Measurements from ENCODE around the gene OTX1. TPM values are rescaled to one million over a fixed set of nuclear protein-coding genes. Genes with fewer than 3 reads are reported as not detected.

OTX1 gene
- total RNA-seq, 2 experiments from 2014 or later: 0.26 to 0.58 TPM

- peak overlapping the region; percentile 67 for H3K27ac Mint-ChIP-seq
- ATAC-seq (peak; percentile 42), DNase-seq (no peak)
Measured at GRCh38 chr2:63049970-63050333, 678 bp upstream of the OTX1 start.

GRCh38 chr2:63051042-63051794 lies 588 bp downstream of the OTX1 start:
- Mint-ChIP-seq H3K36me3 (peaks cover 2% of the 10 kb centered on the region), H3K4me3 (peak overlapping the region; percentile 80), H3K27ac (no peak overlapping the region), H3K4me1 (peaks cover 55% of the 10 kb centered on the region), H3K9me3 (ENCODE audit: low read depth) (no peaks in the 10 kb centered on the region), H3K27me3 (peaks cover 91% of the 10 kb centered on the region)
- ATAC-seq (no peak), DNase-seq (no peak)
- CTCF ChIA-PET: no interaction called here

More at GRCh38 chr2:63049970-63050333, 678 bp upstream of the OTX1 start:
- Mint-ChIP-seq H3K36me3 (peaks cover 9% of the 10 kb centered on the region), H3K27me3 (peaks cover 88% of the 10 kb centered on the region), H3K4me1 (peaks cover 46% of the 10 kb centered on the region), H3K4me3 (peak overlapping the region; percentile 78), H3K9me3 (ENCODE audit: low read depth) (no peaks in the 10 kb centered on the region)
- CTCF ChIA-PET: interaction anchor here (1.0 kb wide), 1 partner anchor 10 kb away, joined by 4 read pairs; no protein-coding TSS in a partner anchor

GRCh38 chr2:63051795-63052333 lies 1.2 kb downstream of the OTX1 start:
- Mint-ChIP-seq H3K4me3 (peak overlapping the region; percentile 80), H3K36me3 (peaks cover 2% of the 10 kb centered on the region), H3K27me3 (peaks cover 91% of the 10 kb centered on the region), H3K27ac (no peak overlapping the region), H3K9me3 (ENCODE audit: low read depth) (no peaks in the 10 kb centered on the region), H3K4me1 (peaks cover 61% of the 10 kb centered on the region)
- ATAC-seq (no peak), DNase-seq (no peak)
- CTCF ChIA-PET: no interaction called here

GRCh38 chr2:63052411-63053080 lies 1.9 kb downstream of the OTX1 start:
- H3K27ac Mint-ChIP-seq: no peak overlapping the region
- no peak overlapping the region for H3K4me3 Mint-ChIP-seq
- peaks cover 63% of the 10 kb centered on the region for H3K4me1 Mint-ChIP-seq
- no peaks in the 10 kb centered on the region for H3K9me3 Mint-ChIP-seq (ENCODE audit: low read depth)
- CTCF ChIA-PET: interaction anchor here (0.5 to 1.0 kb wide), 2 partner anchors 41 to 595 kb away, joined by 3 to 4 read pairs; no protein-coding TSS in a partner anchor
- H3K36me3 Mint-ChIP-seq: peaks cover 2% of the 10 kb centered on the region
- DNase-seq (no peak), ATAC-seq (no peak)
- H3K27me3 Mint-ChIP-seq: peaks cover 90% of the 10 kb centered on the region

- Mint-ChIP-seq H3K36me3 (peaks cover 2% of the 10 kb centered on the region), H3K4me3 (no peak overlapping the region), H3K27me3 (peaks cover 90% of the 10 kb centered on the region), H3K9me3 (ENCODE audit: low read depth) (no peaks in the 10 kb centered on the region), H3K27ac (no peak overlapping the region), H3K4me1 (peaks cover 65% of the 10 kb centered on the region)
- no peak for ATAC-seq
- no peak for DNase-seq
- CTCF ChIA-PET: interaction anchor here (0.5 to 1.0 kb wide), 2 partner anchors 42 to 596 kb away, joined by 3 to 4 read pairs; no protein-coding TSS in a partner anchor
Measured at GRCh38 chr2:63053081-63053888, 2.7 kb downstream of the OTX1 start.

GRCh38 chr2:63053889-63054602 lies 3.4 kb downstream of the OTX1 start:
- Mint-ChIP-seq H3K36me3 (no peaks in the 10 kb centered on the region), H3K27ac (peak overlapping the region; percentile 54), H3K9me3 (ENCODE audit: low read depth) (no peaks in the 10 kb centered on the region), H3K4me3 (peak overlapping the region; percentile 61), H3K4me1 (peaks cover 63% of the 10 kb centered on the region), H3K27me3 (peaks cover 88% of the 10 kb centered on the region)
- ATAC-seq (no peak), DNase-seq (peak; percentile 63)
- CTCF ChIA-PET: no interaction called here

GRCh38 chr2:63054841-63055225 lies 4.2 kb downstream of the OTX1 start:
- DNase-seq: no peak
- CTCF ChIA-PET: interaction anchor here (2.2 kb wide), 1 partner anchor 598 kb away, joined by 5 read pairs; no protein-coding TSS in a partner anchor
- Mint-ChIP-seq H3K27ac (no peak overlapping the region), H3K9me3 (ENCODE audit: low read depth) (no peaks in the 10 kb centered on the region), H3K27me3 (peaks cover 84% of the 10 kb centered on the region), H3K36me3 (no peaks in the 10 kb centered on the region), H3K4me1 (peaks cover 57% of the 10 kb centered on the region), H3K4me3 (peak overlapping the region; percentile 61)
- ATAC-seq: no peak

GRCh38 chr2:63055226-63056106 lies 4.8 kb downstream of the OTX1 start:
- DNase-seq: no peak
- Mint-ChIP-seq H3K4me3 (peak overlapping the region; percentile 61), H3K36me3 (peaks cover 3% of the 10 kb centered on the region), H3K27ac (peak overlapping the region; percentile 1), H3K9me3 (ENCODE audit: low read depth) (no peaks in the 10 kb centered on the region), H3K4me1 (peaks cover 60% of the 10 kb centered on the region), H3K27me3 (peaks cover 88% of the 10 kb centered on the region)
- no peak for ATAC-seq
- CTCF ChIA-PET: interaction anchor here (0.5 to 2.2 kb wide), 3 partner anchors 256 to 598 kb away, joined by 3 to 5 read pairs (median 5); no protein-coding TSS in a partner anchor

- H3K4me1 Mint-ChIP-seq: peaks cover 57% of the 10 kb centered on the region
- peak overlapping the region; percentile 1 for H3K27ac Mint-ChIP-seq
- no peaks in the 10 kb centered on the region for H3K9me3 Mint-ChIP-seq (ENCODE audit: low read depth)
- DNase-seq (peak; percentile 61), ATAC-seq (peak; percentile 64)
- peaks cover 3% of the 10 kb centered on the region for H3K36me3 Mint-ChIP-seq
- H3K4me3 Mint-ChIP-seq: peak overlapping the region; percentile 51
- peaks cover 90% of the 10 kb centered on the region for H3K27me3 Mint-ChIP-seq
- CTCF ChIA-PET: interaction anchor here (0.5 to 2.2 kb wide), 3 partner anchors 257 to 599 kb away, joined by 3 to 5 read pairs (median 5); no protein-coding TSS in a partner anchor
Measured at GRCh38 chr2:63056107-63057050, 5.7 kb downstream of the OTX1 start.

- no peaks in the 10 kb centered on the region for H3K9me3 Mint-ChIP-seq (ENCODE audit: low read depth)
- CTCF ChIA-PET: no interaction called here
- ATAC-seq (no peak), DNase-seq (no peak)
- no peak overlapping the region for H3K27ac Mint-ChIP-seq
- peaks cover 53% of the 10 kb centered on the region for H3K4me1 Mint-ChIP-seq
- peaks cover 90% of the 10 kb centered on the region for H3K27me3 Mint-ChIP-seq
- peaks cover 3% of the 10 kb centered on the region for H3K36me3 Mint-ChIP-seq
- H3K4me3 Mint-ChIP-seq: peak overlapping the region; percentile 51
Measured at GRCh38 chr2:63057249-63058143, 6.9 kb downstream of the OTX1 start.

Measured in activated CD8-positive, alpha-beta memory T cell treated with anti-CD3 and anti-CD28 coated beads, Interleukin-2, amount 10 ng/mL, durations not matched to agents 7 days and 5 days (primary cell).